HG03520 (cell line): Measurements from ENCODE around the gene PRODH2.

Experiments used
- ATAC-seq: cut with Tn5 transposase; IDR thresholded peaks from one replicate; pipeline ENCODE4 v1.9.1; 2021; ENCODE audit warnings: mild to moderate bottlenecking, moderate library complexity; ENCODE audit not compliant: unreplicated experiment

Gene PRODH2, protein sequence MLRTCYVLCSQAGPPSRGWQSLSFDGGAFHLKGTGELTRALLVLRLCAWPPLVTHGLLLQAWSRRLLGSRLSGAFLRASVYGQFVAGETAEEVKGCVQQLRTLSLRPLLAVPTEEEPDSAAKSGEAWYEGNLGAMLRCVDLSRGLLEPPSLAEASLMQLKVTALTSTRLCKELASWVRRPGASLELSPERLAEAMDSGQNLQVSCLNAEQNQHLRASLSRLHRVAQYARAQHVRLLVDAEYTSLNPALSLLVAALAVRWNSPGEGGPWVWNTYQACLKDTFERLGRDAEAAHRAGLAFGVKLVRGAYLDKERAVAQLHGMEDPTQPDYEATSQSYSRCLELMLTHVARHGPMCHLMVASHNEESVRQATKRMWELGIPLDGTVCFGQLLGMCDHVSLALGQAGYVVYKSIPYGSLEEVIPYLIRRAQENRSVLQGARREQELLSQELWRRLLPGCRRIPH

GRCh38 chr19:35812220-35813042 lies at the start of gene PRODH2:
TSS of gene PRODH2 (minus strand) at chr19:35812845. CDS start at chr19:35812805, 40 bp downstream.
- no peak for ATAC-seq

DNA sequence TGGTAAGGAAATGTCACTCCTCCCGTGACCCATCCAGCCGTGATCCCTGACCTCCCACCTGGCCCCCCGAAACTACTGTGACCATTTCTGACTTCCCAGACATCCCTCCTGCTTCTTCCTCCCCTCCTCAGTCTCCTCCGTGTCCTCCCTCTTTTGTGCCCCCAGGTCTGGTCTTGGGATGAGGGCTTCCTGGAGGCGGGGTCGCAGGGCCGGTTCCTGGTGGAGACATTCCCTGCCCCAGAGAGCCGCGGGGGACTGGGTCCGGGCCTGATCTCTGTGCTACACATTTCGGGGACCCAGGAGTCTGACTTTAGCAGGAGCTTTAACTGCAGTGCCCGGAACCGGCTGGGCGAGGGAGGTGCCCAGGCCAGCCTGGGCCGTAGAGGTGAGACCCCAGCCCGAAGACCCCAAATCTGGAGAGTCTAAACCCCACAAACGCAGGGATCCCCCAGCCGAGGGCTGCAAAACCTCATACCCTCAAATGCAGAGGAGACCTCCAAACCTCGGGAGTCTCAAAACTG lies 49.1 kb upstream of the PRODH2 start:
- no peak for ATAC-seq

DNA sequence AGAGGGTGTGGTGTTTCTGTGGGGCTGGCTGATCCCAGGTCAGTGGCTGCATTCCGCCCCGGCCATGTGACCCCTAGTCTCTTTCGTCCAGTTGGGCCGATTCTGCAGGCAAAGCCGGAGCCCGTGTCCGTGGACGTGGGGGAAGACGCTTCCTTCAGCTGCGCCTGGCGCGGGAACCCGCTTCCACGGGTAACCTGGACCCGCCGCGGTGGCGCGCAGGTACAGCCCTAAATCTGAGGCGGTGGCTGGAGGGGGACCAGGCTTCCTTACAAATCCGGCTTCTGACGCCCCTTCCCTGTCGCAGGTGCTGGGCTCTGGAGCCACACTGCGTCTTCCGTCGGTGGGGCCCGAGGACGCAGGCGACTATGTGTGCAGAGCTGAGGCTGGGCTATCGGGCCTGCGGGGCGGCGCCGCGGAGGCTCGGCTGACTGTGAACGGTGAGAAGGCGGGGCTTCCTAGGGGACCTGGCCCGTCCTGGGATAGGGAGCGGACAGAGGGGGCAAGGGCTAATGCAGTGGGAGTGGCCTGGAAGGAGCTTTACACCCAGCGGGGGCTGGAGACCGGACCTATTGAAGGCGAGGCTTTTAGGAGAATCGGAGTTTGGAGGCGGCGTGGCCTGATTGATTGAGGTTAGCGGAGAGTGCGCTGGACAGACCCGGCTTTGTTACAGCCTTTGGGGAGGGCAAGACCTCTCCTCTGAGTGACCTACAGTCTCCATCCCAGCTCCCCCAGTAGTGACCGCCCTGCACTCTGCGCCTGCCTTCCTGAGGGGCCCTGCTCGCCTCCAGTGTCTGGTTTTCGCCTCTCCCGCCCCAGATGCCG lies 48.4 kb upstream of the PRODH2 start:
- no peak for ATAC-seq

DNA sequence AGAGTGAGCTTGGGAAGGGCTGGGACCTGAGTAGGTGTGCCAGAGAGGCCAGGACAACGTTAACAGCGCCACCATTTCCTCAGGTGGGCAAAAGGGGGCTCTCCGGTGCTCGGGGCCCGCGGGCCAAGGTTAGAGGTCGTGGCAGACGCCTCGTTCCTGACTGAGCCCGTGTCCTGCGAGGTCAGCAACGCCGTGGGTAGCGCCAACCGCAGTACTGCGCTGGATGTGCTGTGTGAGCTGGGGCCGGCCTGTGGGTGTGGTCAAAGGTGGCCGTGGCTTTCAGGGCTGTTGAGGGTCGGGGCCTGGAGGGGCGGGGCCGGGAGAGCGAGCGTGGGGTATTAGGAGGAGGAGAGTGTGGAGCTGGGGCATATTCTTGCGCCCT lies 47.8 kb upstream of the PRODH2 start:
- ATAC-seq = no peak

GRCh38 chr19:35859414-35859813 lies 46.8 kb upstream of the PRODH2 start:
- ATAC-seq = no peak

DNA sequence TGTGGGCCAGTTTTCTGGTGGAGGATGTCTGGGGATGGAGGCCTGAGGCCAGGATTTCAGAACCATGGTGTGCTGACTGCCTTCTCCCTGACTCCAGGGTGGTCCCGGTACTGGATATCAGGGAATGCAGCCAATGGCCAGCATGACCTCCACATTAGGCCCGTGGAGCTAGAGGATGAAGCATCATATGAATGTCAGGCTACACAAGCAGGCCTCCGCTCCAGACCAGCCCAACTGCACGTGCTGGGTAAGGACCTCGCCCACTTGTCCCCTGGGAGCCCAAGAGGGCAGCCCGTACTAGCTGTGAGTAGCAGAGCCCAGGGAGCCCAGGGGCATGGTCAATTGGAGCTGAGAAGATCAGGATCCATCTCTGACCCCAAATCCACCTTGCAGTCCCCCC lies 45.7 kb upstream of the PRODH2 start:
- ATAC-seq = no peak

GRCh38 chr19:35856546-35857149 lies 44.0 kb upstream of the PRODH2 start, which contains the start of gene KIRREL2:
TSS of gene KIRREL2 (plus strand) at chr19:35856911. CDS start at chr19:35857120, 209 bp downstream.
- no peak for ATAC-seq

DNA sequence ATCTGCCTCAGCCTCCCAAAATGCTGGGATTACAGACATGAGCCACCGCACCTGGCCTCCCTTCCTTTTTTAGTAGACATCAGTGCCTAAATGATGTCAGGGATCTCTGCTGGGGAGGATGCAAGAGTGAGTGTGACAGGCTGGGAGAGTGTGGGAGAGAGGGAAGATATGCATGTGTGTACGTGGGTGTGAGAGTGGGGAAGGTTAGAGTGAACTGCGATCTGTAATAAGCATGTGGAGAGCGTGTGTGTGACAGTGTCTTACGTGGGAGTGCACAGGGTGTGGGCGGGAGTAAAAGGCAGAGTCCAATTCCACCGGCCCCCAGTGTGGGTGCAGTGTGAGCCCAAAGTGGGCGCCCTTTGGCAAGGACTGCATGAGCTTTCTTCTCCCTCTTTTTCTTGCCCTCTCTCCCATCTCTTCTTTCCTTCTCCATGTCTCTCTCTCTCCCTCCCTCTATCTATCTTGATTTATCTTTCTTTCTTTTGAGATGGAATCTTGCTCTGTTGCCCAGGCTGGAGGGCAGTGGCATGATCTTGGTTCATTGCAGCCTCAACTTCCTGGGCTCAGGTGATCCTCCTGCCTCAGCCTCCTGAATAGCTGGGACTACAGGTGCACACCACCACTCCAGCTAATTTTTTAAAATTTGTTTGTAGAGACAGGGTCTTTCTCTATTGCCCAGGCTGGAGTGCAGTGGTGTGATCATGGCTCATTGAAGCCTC lies 40.6 kb upstream of the PRODH2 start:
- ATAC-seq = no peak

- no peak for ATAC-seq
Observed at GRCh38 chr19:35852029-35852780, 39.6 kb upstream of the PRODH2 start, which contains the start of gene NPHS1. TSS of gene NPHS1 (minus strand) at chr19:35852504. CDS start at chr19:35851837, 667 bp downstream.

GRCh38 chr19:35851213-35852028 lies 38.8 kb upstream of the PRODH2 start:
- no peak for ATAC-seq

GRCh38 chr19:35848919-35849505 lies 36.4 kb upstream of the PRODH2 start:
- no peak for ATAC-seq

GRCh38 chr19:35848486-35848885 lies 35.8 kb upstream of the PRODH2 start:
- no peak for ATAC-seq

DNA sequence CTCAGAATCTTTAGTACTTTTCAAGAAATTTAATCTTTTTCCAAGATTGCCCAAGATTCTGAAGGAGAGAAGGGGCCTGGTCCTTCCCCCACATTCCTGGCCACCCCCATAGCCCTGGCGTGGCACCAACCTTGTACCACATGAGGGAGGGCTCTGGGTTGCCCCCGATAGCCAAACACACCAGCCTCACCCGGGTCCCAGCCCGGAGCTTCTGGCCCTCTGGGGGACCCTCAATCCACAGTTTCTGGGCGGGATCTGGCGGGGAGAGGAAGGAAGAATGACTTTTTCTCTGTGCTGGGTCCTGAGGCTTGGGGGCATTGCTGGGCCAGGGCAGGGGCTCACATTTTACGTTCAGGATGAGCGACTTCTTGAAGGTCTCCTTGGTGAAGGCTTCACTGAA lies 35.3 kb upstream of the PRODH2 start:
- ATAC-seq = no peak

- no peak for ATAC-seq
Observed at GRCh38 chr19:35846038-35846668, 33.5 kb upstream of the PRODH2 start.

GRCh38 chr19:35845215-35846037 lies 32.8 kb upstream of the PRODH2 start:
- ATAC-seq = no peak

GRCh38 chr19:35844482-35845214 lies 32.0 kb upstream of the PRODH2 start:
- no peak for ATAC-seq
